ENCODE measurements around the gene ANKS1A.

DNA sequence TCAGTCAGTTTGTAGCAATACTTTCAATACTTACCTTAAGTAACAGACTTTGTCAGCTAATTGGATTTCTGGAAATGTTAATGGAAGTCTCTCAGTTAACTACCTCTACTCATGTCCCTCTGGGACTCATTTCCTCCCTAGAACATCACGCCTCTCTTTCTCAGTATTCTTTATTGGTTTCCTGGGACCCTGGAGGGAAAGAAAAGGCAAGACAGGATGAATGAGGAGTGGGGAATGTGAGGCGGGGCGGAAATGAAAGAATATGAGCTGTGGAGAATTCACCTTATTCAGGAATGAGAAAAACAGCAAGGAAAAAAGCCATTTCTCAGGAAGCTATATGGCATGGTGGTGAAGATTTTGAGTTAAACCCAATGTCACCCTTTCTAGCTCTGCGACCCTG lies 62.7 kb downstream of the ANKS1A start:
- TF ChIP-seq POLR2A (IDR thresholded peaks at IDR 0.05; ENCODE audit: low read length) (no peak), GATA1 (IDR thresholded peaks at IDR 0.05; ENCODE audit: low read depth, low read length) (no peak)
